Astrocyte (in vitro differentiated cells and primary cell): ENCODE data around the gene SCN2A.

ENCODE experiments used
- CTCF ChIP-seq: IDR thresholded peaks from 2 replicates; pipeline ENCODE4 v1.5.1; 2011; ENCODE audit warnings: low read depth, mild to moderate bottlenecking, inconsistent platforms, low read length, moderate library complexity; ENCODE audit not compliant: insufficient read depth
- EZH2 ChIP-seq: IDR thresholded peaks from 2 replicates; pipeline ENCODE4 v1.6.1; 2012; ENCODE audit warnings: mild to moderate bottlenecking, low read length, inconsistent platforms; ENCODE audit not compliant: insufficient read depth

- TF ChIP-seq CTCF, result no peak
- no peak for TF ChIP-seq EZH2
Observed at GRCh38 chr2:165253178-165253577, 14.0 kb downstream of the SCN2A start.
